Measurements from ENCODE around the gene MOB3A. TPM values are rescaled to one million over a fixed set of nuclear protein-coding genes. Genes with fewer than 3 reads are reported as not detected.

Gene MOB3A
- total and polyA plus RNA-seq, 9 of the 15 experiments (the other 6 are each of a cell fraction or from before 2014, with no cell fraction given), result 1.1 to 24.1 (median 6.0) TPM

- TF ChIP-seq, protein P1, sequence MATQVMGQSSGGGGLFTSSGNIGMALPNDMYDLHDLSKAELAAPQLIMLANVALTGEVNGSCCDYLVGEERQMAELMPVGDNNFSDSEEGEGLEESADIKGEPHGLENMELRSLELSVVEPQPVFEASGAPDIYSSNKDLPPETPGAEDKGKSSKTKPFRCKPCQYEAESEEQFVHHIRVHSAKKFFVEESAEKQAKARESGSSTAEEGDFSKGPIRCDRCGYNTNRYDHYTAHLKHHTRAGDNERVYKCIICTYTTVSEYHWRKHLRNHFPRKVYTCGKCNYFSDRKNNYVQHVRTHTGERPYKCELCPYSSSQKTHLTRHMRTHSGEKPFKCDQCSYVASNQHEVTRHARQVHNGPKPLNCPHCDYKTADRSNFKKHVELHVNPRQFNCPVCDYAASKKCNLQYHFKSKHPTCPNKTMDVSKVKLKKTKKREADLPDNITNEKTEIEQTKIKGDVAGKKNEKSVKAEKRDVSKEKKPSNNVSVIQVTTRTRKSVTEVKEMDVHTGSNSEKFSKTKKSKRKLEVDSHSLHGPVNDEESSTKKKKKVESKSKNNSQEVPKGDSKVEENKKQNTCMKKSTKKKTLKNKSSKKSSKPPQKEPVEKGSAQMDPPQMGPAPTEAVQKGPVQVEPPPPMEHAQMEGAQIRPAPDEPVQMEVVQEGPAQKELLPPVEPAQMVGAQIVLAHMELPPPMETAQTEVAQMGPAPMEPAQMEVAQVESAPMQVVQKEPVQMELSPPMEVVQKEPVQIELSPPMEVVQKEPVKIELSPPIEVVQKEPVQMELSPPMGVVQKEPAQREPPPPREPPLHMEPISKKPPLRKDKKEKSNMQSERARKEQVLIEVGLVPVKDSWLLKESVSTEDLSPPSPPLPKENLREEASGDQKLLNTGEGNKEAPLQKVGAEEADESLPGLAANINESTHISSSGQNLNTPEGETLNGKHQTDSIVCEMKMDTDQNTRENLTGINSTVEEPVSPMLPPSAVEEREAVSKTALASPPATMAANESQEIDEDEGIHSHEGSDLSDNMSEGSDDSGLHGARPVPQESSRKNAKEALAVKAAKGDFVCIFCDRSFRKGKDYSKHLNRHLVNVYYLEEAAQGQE (IDR thresholded peaks at IDR 0.05; ENCODE audit: borderline replicate concordance), result peak; percentile 60; the same call in 1 of the 2 replicates
- TF ChIP-seq, protein P1 (CRISPR knock-in tag; IDR thresholded peaks at IDR 0.05; ENCODE audit: low read depth), result no peak
- TF ChIP-seq SUPT5H (IDR thresholded peaks at IDR 0.05) (peak; percentile 80), THAP12 (CRISPR knock-in tag; IDR thresholded peaks at IDR 0.05) (peak; percentile 53; the same call in 1 of the 2 replicates), HNRNPK (IDR thresholded peaks at IDR 0.05; ENCODE audit: low read depth, low read length, poor library complexity, severe bottlenecking) (no peak), NFIX (CRISPR knock-in tag; IDR thresholded peaks at IDR 0.05; ENCODE audit: low read depth) (no peak), MED1 (CRISPR knock-in tag; IDR thresholded peaks at IDR 0.05; ENCODE audit: borderline replicate concordance) (0 out of 2 replicates have a peak, but pooled peaks have one; percentile 57), ZZZ3 (IDR thresholded peaks at IDR 0.05) (no peak), CBX5 (IDR thresholded peaks at IDR 0.05; ENCODE audit: borderline replicate concordance, low read depth) (0 out of 2 replicates have a peak, but pooled peaks have one; percentile 12)
These were observed 34.4 kb downstream of the MOB3A start (continued) for GRCh38 chr19:2061495-2062388.

Data from K562 (cell line).